SK-N-SH treated with all-trans-retinoic acid at 6 μM for 48 hours (cell line): ENCODE results near the gene GBX1.

Source experiments
- ARNTL ChIP-seq: fragments of 450-650 bp; formaldehyde crosslinking; IDR thresholded peaks from 2 replicates; pipeline ENCODE4 v1.5.0; 2020; ENCODE audit warnings: low read depth, mild to moderate bottlenecking, moderate library complexity, borderline replicate concordance
- BACH2 ChIP-seq: fragments of 250-450 bp; sonication (Bioruptor Pico); IDR thresholded peaks from 2 replicates; pipeline ENCODE4 v1.9.0; 2021; ENCODE audit warnings: mild to moderate bottlenecking, borderline replicate concordance
- CREB5 ChIP-seq: fragments of 250-450 bp; sonication (Bioruptor Pico); IDR thresholded peaks from 2 replicates; pipeline ENCODE4 v1.5.1; 2020; ENCODE audit warnings: low read depth, mild to moderate bottlenecking, moderate library complexity
- ISL1 ChIP-seq: fragments of 250-450 bp; sonication (Bioruptor Pico); IDR thresholded peaks from 2 replicates; pipeline ENCODE4 v2.1.2; 2022; ENCODE audit warnings: mild to moderate bottlenecking, moderate library complexity
- PATZ1 ChIP-seq: fragments of 250-450 bp; sonication (Bioruptor Pico); IDR thresholded peaks from 2 replicates; pipeline ENCODE4 v1.8.0; 2020; ENCODE audit warnings: mild to moderate bottlenecking, moderate library complexity, borderline replicate concordance
- RARB ChIP-seq: fragments of 250-450 bp; sonication (Bioruptor Pico); IDR thresholded peaks from 2 replicates; pipeline ENCODE4 v1.8.0; 2021; ENCODE audit warnings: mild to moderate bottlenecking, moderate library complexity
- SNAI2 ChIP-seq: fragments of 250-450 bp; sonication (Bioruptor Pico); IDR thresholded peaks from 2 replicates; pipeline ENCODE4 v1.5.0; 2020; ENCODE audit warnings: mild to moderate bottlenecking, moderate library complexity
- TOX ChIP-seq: fragments of 250-450 bp; sonication (Bioruptor Pico); IDR thresholded peaks from 2 replicates; pipeline ENCODE4 v1.8.0; 2021; ENCODE audit warnings: mild to moderate bottlenecking, moderate library complexity, borderline replicate concordance
- ZFP3 ChIP-seq: fragments of 250-450 bp; sonication (Bioruptor Pico); IDR thresholded peaks from 2 replicates; pipeline ENCODE4 v1.5.0; 2020; ENCODE audit warnings: mild to moderate bottlenecking, moderate library complexity
- ZNF8 ChIP-seq: fragments of 450-650 bp; formaldehyde crosslinking; IDR thresholded peaks from 2 replicates; pipeline ENCODE4 v1.5.0; 2020; ENCODE audit warnings: mild to moderate bottlenecking, moderate library complexity
- TF ChIP-seq, protein P1 (sequence below): fragments of 250-450 bp; sonication (Bioruptor Pico); IDR thresholded peaks from 2 replicates; pipeline ENCODE4 v1.8.0; 2021; ENCODE audit warnings: low read depth, mild to moderate bottlenecking, moderate library complexity, borderline replicate concordance

DNA sequence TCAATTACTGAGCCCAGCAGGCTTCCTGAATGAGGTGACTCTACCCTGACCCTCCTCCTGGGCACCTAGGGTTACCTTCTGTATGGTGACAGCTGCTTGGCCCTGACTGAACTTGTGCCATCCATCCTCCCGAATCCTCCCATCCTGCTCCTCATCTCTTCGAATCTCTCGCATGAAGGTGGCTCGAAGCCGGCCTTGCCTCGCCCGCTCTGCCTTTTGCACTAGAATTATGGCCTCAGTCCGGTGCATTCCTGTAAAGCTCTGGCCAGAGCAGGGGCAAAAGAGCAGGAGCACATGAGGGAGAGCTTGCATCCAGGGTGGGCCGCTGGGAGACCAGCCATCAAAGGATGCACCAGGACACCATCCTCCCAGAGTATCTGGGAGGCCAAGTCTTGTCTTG lies 35.3 kb upstream of the GBX1 start:
- TF ChIP-seq ARNTL (CRISPR knock-in tag) (no peak), BACH2 (CRISPR knock-in tag) (no peak), PATZ1 (CRISPR knock-in tag) (no peak), ISL1 (CRISPR knock-in tag) (no peak), ZFP3 (CRISPR knock-in tag) (no peak), RARB (CRISPR knock-in tag) (no peak), TOX (CRISPR knock-in tag) (no peak), ZNF8 (CRISPR knock-in tag) (no peak), CREB5 (CRISPR knock-in tag) (no peak), SNAI2 (no peak)
- TF ChIP-seq, protein P1, sequence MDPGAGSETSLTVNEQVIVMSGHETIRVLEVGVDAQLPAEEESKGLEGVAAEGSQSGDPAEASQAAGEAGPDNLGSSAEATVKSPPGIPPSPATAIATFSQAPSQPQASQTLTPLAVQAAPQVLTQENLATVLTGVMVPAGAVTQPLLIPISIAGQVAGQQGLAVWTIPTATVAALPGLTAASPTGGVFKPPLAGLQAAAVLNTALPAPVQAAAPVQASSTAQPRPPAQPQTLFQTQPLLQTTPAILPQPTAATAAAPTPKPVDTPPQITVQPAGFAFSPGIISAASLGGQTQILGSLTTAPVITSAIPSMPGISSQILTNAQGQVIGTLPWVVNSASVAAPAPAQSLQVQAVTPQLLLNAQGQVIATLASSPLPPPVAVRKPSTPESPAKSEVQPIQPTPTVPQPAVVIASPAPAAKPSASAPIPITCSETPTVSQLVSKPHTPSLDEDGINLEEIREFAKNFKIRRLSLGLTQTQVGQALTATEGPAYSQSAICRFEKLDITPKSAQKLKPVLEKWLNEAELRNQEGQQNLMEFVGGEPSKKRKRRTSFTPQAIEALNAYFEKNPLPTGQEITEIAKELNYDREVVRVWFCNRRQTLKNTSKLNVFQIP: no peak
